HL-60/S4 treated with phorbol 12-myristate 13-acetate at 8.2 ng/mL for 4 days and 3 days (cell line): ENCODE data around the gene STK16.
"Not testable (repeated sequence)": the region's sequence is repeated elsewhere in the genome, so short reads cannot be mapped to it uniquely, and the experiment has no call there.

ENCODE experiments used
- in situ Hi-C: fragments of 300-500 bp; cut with MboI; formaldehyde crosslinking; loops from 2 replicates; pipeline ENCODE4 v1.15.0; 2022; ENCODE audit warnings: low sequenced_read_pairs

Gene STK16, protein sequence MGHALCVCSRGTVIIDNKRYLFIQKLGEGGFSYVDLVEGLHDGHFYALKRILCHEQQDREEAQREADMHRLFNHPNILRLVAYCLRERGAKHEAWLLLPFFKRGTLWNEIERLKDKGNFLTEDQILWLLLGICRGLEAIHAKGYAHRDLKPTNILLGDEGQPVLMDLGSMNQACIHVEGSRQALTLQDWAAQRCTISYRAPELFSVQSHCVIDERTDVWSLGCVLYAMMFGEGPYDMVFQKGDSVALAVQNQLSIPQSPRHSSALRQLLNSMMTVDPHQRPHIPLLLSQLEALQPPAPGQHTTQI

DNA sequence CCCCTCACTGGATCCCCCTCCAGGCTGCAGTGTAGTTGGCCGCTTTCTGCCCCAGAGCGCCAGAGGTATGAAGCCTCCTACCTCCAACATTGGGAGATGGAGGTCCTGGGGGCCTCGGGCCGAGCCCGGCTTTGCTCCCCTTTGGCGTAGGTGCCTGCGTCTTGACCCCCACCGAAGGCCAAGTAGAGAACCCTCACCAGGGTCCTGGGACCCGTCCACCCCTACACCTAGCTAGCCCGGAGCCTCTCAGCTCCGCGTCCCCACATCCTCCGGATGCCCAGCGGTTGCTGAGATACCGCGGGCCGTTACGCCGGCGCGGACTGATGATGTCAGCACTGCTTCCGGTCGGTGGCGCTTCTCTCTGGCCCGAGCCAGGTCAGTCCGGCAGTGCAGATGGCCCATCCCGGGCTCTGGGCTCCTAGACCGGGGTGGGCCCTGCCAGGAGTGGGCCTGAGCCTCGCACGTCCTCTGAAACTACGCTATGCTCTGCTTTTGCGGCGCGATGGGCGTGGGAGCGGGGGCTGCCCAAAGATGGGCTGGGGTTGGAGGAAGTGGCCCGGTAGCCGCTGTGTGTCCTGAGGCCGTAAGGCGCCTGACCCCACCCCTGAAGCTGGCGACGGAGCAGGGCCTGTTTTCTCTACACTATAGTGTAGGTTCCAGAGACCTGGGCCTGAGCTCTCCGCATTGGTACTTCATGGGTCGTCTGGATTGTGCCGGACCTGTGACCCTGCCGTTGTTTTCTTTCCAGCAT lies at the start of gene STK16, which contains the start of gene GLB1L:
STK16 (plus strand) TSS at position 332 of the 751 bp plus-strand sequence. CDS start 521 bp downstream, outside the sequence.
GLB1L (minus strand) TSS at position 297 of the 751 bp plus-strand sequence. CDS start 1,871 bp downstream, outside the sequence.
- in situ Hi-C loops, result no loop called here

DNA sequence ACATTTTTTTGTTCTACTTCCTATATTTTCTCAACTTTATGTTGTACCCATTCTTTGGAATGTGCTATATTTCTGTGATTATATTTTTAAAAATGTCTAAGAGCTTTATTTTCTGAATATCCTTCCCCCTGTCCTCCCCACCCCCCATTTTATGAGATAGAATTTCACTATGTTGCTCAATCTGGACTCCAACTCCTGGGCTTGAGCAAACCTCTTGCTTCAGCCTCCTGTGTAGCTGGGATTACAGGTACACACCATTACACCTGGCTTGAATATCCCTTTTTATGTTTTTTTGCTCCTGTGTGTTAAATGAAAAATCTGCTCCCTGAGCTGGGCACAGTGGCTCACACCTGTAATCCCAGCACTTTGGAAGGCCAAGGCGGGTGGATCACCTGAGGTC lies 47.9 kb upstream of the STK16 start:
- in situ Hi-C loops, result no loop called here

DNA sequence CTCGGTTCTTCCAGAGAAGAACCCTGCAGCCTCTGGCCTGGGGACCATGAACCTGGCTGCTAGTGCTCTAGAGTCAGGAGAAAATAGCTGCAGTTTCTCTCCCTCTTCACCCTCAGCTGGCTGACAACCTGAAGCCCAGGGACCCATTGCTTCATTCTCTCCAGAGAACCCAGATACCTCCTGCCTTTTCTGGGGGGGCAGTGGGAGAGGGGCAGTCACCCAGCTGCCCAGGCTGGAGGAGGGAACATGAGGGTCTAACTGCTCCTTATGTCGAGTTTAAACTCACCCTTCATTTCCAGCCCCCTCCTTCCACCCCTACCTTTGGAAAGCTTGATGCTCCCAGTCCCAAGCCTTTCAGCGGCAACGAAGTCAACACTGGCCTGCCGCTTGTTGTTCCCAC lies 46.3 kb upstream of the STK16 start:
- in situ Hi-C loops, result no loop called here

DNA sequence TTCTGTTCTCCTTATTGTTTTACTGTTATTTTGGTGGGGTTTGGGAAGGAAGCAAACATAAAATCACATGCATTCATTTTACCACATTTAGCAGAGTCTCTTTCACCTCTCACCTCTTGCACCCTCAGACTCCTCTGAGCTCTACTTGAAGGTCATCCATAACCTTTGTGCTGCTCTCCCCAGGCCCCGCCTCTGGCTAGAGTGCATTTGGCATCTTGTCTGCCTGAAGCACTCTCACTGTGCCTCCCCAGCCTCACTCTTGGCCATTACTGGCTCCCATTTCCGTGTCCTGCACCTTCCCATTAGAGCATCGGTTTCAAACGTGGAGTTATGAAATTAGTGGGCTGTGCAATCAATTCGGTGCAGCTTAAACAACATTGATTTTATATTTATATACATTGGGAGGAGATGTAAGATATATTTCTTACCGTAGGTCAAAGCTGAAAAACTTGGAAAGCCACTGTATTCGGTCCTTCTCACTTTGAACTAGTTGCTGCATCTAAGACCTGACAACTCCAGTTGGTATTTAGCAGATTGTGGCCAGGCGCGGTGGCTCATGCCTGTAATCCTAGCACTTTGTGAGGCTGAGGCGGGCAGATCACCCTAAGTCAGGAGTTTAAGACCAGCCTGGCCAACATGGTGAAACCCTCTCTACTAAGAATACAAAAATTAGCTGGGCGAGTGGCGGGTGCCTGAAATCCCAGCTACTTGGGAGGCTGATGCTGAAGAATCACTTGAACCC lies 45.6 kb upstream of the STK16 start:
- in situ Hi-C loops, result no loop called here

- in situ Hi-C loops, result not testable (repeated sequence)
These were observed 44.6 kb upstream of the STK16 start for GRCh38 chr2:219200502-219201326.

DNA sequence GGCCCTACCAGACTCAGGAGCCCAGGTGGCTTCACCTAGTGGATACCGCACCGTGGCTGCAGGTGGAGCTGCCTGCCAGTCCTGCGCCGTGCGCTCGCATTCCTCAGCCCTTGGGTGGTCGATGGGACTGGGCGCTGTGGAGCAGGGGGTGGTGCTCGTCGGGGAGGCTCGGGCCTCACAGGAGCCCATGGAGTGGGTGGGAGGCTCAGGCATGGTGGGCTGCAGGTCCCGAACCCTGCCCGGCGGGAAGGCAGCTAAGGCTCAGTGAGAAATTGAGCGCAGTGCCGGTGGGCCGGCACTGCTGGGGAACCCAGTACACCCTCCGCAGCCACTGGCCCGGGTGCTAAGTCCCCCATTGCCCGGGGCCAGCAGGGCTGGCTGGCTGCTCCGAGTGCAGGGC lies 43.9 kb upstream of the STK16 start:
- in situ Hi-C loops, result not testable (repeated sequence)

- in situ Hi-C loops, result no loop called here
These were observed 40.7 kb upstream of the STK16 start for GRCh38 chr2:219204425-219205164.

GRCh38 chr2:219205165-219205538 lies 40.1 kb upstream of the STK16 start:
- in situ Hi-C loops, result no loop called here

- in situ Hi-C loops, result no loop called here
These were observed 39.3 kb upstream of the STK16 start for GRCh38 chr2:219205981-219206327.

- in situ Hi-C loops, result no loop called here
These were observed 38.7 kb upstream of the STK16 start, which contains the start of gene ZFAND2B for GRCh38 chr2:219206328-219207133. TSS of gene ZFAND2B (plus strand) at chr2:219206782. CDS start at chr2:219206988, 206 bp downstream.

DNA sequence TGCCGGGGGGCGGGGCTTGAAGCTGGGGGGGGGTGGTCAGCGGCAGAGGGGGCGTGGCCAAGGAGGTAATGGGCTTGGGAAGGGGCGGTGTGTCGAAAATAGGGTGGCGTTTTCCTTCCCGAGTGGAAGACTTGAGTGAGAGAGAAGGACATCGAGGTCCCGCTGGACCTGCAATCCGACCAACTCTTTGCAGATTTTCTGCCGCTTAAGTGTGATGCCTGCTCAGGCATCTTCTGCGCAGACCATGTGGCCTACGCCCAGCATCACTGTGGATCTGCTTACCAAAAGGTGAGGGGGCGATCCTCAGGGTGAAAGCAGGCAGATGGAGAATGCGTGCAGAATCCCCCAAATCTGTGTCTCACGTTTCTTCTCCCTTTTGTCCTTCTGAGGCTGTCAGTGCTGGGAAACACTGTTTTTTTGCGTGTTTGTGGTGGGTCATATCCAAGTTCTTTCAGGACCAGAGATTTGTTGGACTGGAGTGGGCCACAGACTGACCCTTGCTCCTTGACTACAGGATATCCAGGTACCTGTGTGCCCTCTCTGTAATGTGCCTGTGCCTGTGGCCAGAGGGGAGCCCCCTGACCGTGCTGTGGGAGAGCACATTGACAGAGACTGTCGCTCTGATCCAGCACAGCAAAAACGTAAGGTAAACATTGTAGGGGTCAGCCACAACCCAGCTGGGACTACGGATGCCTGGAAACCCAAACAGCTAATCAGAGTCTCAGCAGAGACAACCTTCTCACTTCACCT lies 38.0 kb upstream of the STK16 start:
- in situ Hi-C loops, result no loop called here

DNA sequence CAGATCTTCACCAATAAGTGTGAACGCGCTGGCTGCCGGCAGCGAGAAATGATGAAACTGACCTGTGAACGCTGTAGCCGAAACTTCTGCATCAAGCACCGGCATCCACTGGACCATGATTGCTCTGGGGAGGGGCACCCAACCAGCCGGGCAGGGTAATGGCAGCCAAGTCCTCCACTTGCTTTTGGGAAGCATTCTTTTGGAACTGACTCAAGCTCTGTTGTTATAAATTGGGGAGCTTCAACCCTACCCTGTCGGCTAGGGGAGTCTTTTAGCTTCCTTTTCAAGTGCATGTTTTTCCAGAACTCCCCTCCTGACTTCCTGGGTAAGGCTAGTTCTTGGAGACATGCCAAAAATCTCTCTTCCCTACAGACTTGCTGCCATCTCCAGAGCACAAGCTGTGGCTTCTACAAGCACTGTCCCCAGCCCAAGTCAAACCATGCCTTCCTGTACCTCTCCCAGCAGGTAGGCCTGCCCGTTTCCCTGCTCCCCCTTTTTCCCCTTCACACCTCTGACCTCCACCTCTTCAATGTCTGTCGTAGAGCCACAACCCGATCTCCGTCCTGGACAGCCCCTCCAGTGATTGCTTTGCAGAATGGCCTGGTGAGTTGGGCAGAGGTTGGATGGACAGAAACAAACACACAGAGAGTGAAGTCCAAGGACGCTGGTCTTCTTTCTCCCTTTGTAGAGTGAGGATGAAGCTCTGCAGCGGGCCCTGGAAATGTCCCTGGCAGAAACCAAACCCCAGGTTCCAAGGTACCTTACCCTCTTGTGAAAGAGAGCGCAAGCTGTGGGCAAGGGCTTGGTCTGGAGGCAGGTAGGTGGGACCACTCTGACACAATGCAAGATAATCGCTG lies 37.2 kb upstream of the STK16 start:
- in situ Hi-C loops, result no loop called here

DNA sequence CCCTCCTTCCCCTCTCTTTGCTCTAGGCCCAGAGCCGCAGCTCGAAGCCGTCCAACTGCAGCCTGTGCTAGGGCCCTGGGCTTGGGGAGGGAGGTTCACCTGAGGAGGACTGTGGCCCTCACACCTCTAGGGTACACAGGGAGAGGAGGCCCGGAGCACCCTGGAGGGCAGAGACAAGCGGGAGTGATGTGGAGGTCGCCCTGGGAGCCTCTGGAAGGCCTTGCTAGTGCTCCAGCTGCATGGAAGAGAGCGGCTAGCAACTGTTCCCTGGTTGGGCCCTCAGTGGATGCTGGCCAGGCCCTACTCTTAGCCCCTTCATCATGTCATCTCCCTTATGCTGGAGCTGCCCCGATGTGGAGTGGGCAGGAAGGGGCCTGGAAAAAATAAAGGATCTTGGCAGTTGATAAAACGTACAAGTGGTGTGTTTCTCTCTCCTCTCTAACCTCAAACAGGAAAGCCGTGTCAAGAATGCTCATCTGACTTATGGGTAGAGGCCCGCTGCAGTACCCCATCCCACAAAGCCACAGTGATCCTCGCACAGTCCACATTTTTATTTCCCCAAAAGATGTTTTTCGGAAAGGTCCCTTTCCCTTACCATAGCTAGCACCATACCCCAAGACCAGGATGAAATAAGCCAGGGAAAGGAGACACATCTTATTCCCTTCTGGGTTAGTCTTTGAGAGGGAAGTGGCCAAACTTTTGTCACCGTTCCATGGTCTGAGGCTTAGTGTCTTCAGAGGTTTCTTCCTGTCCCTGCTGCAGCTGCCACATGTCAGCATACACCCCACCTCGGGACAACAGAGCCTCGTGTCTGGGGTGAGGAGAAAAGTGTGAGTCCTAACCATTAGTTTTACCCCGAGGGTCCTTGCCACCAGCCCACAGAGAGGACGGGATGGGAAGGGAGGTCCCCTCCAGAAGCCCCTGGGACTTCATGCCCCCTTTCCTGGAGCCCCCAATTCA lies 35.8 kb upstream of the STK16 start:
- in situ Hi-C loops, result no loop called here

- in situ Hi-C loops, result no loop called here
These were observed 34.9 kb upstream of the STK16 start for GRCh38 chr2:219210196-219210885.

DNA sequence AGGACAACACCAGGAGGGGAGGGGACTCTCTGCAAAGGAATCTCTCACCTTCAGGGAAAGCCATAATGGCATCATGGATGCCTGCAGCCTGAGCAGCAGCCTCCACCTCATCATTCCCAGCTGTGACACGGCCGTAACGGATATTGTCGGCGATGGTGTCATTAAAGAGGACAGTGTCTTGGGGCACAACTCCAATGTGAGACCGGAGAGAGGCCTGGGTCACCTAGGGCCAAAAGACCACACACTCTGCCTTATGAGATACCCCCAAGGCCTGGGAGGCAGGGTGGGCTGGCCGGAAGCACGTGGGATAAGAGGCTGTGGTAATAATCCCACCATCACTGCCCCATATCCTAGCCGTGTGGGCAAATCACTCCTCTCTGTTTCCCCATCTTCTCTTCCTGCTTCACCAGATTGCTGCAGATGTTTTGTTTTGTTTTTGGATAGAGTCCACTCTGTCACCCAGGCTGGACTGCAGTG lies 34.4 kb upstream of the STK16 start:
- in situ Hi-C loops, result no loop called here

GRCh38 chr2:219213026-219213415 lies 32.3 kb upstream of the STK16 start:
- in situ Hi-C loops, result no loop called here
